H9 (cell line): ENCODE measurements around the gene TBC1D25. TPM values are rescaled to one million over a fixed set of nuclear protein-coding genes. Genes with fewer than 3 reads are reported as not detected.

Experiments used
- DNase-seq: peaks from one replicate; pipeline ENCODE4 v3.0.0-alpha.2; 2017
- H2AFZ ChIP-seq: one replicate; pipeline ENCODE4 v1.6.1; 2013; ENCODE audit warnings: mild to moderate bottlenecking, low read length, control low read depth, moderate library complexity
- H2AK5ac ChIP-seq: 2 replicates; pipeline ENCODE4 v1.6.1; 2013; ENCODE audit warnings: low read length, control low read depth, mixed read lengths; ENCODE audit not compliant: insufficient read length
- H2BK120ac ChIP-seq: one replicate; pipeline ENCODE4 v1.6.1; 2013; ENCODE audit warnings: low read depth, mild to moderate bottlenecking, low read length, control low read depth, inconsistent platforms; ENCODE audit not compliant: poor library complexity, severe bottlenecking
- H2BK12ac ChIP-seq: 2 replicates; pipeline ENCODE4 v1.6.1; 2013; ENCODE audit warnings: low read length, control low read depth, mixed read lengths, low read depth; ENCODE audit not compliant: insufficient read length
- H2BK15ac ChIP-seq: 2 replicates; pipeline ENCODE4 v1.6.1; 2013; ENCODE audit warnings: low read depth, low read length, control low read depth
- H2BK20ac ChIP-seq: one replicate; pipeline ENCODE4 v1.6.1; 2013; ENCODE audit warnings: low read depth, mild to moderate bottlenecking, low read length, control low read depth, inconsistent platforms; ENCODE audit not compliant: poor library complexity, severe bottlenecking
- H2BK5ac ChIP-seq: 2 replicates; pipeline ENCODE4 v1.6.1; 2013; ENCODE audit warnings: low read length, control low read depth, mixed read lengths; ENCODE audit not compliant: insufficient read length
- H3K14ac ChIP-seq: 2 replicates; pipeline ENCODE4 v1.6.1; 2013; ENCODE audit warnings: low read length, control low read depth; ENCODE audit not compliant: insufficient read depth
- H3K18ac ChIP-seq: 2 replicates; pipeline ENCODE4 v1.6.1; 2013; ENCODE audit warnings: low read depth, mild to moderate bottlenecking, mixed read lengths, low read length, control low read depth; ENCODE audit not compliant: insufficient read length
- H3K23ac ChIP-seq: 2 replicates; pipeline ENCODE4 v1.6.1; 2013; ENCODE audit warnings: low read length, control low read depth, mixed read lengths, low read depth; ENCODE audit not compliant: insufficient read length
- H3K23me2 ChIP-seq: 2 replicates; pipeline ENCODE4 v1.6.1; 2013; ENCODE audit warnings: low read depth, mild to moderate bottlenecking, mixed read lengths, low read length, control low read depth; ENCODE audit not compliant: insufficient read length, poor library complexity, severe bottlenecking
- H3K27ac ChIP-seq: 2 replicates; pipeline ENCODE4 v1.5.1; 2013; ENCODE audit warnings: low read length, control low read depth, mixed read lengths, low read depth; ENCODE audit not compliant: insufficient read length
- H3K27me3 ChIP-seq: 2 replicates; pipeline ENCODE4 v1.6.1; 2013; ENCODE audit warnings: low read length, control low read depth, inconsistent platforms; ENCODE audit not compliant: insufficient read depth
- H3K4ac ChIP-seq: 2 replicates; pipeline ENCODE4 v1.6.1; 2013; ENCODE audit warnings: low read depth, mild to moderate bottlenecking, control low read depth, inconsistent platforms, low read length, moderate library complexity
- H3K4me1 ChIP-seq: 2 replicates; pipeline ENCODE4 v1.6.1; 2013; ENCODE audit warnings: low read length, control low read depth, inconsistent platforms; ENCODE audit not compliant: insufficient read depth
- H3K4me2 ChIP-seq: 2 replicates; pipeline ENCODE4 v1.6.1; 2013; ENCODE audit warnings: low read length, control low read depth, mixed read lengths; ENCODE audit not compliant: insufficient read length, insufficient read depth
- H3K56ac ChIP-seq: 2 replicates; pipeline ENCODE4 v1.6.1; 2013; ENCODE audit warnings: low read depth, mild to moderate bottlenecking, mixed read lengths, low read length, control low read depth; ENCODE audit not compliant: insufficient read length
- H3K79me1 ChIP-seq: 2 replicates; pipeline ENCODE4 v1.6.1; 2013; ENCODE audit warnings: low read depth, mild to moderate bottlenecking, moderate library complexity, low read length, control low read depth, inconsistent platforms; ENCODE audit not compliant: insufficient read depth, poor library complexity, severe bottlenecking
- H3K79me2 ChIP-seq: 2 replicates; pipeline ENCODE4 v1.6.1; 2013; ENCODE audit warnings: low read length, control low read depth, inconsistent platforms; ENCODE audit not compliant: insufficient read depth
- H3K9ac ChIP-seq: 2 replicates; pipeline ENCODE4 v1.6.1; 2013; ENCODE audit warnings: low read length, control low read depth, mixed read lengths; ENCODE audit not compliant: insufficient read length; ENCODE audit errors: extremely low read depth
- H3K9me3 ChIP-seq: one replicate; pipeline ENCODE4 v1.6.1; 2013; ENCODE audit warnings: low read depth, low read length, inconsistent platforms; ENCODE audit not compliant: control insufficient read depth
- H3T11ph ChIP-seq: one replicate; pipeline ENCODE4 v1.6.1; 2013; ENCODE audit warnings: mild to moderate bottlenecking, low read length, control low read depth, inconsistent platforms
- H4K20me1 ChIP-seq: one replicate; pipeline ENCODE4 v1.6.1; 2013; ENCODE audit not compliant: control insufficient read depth, insufficient read length, insufficient read depth
- H4K5ac ChIP-seq: 2 replicates; pipeline ENCODE4 v1.6.1; 2013; ENCODE audit warnings: low read depth, mild to moderate bottlenecking, mixed read lengths, low read length, control low read depth; ENCODE audit not compliant: insufficient read length
- H4K8ac ChIP-seq: replicated peaks from 2 replicates; pipeline ENCODE4 v1.6.1; 2013; ENCODE audit warnings: low read length, control low read depth, mixed read lengths, low read depth; ENCODE audit not compliant: insufficient read length
- H4K91ac ChIP-seq: 2 replicates; pipeline ENCODE4 v1.6.1; 2013; ENCODE audit warnings: low read depth, mild to moderate bottlenecking, moderate library complexity, mixed read lengths, low read length, control low read depth; ENCODE audit not compliant: insufficient read length
- H3K27ac Mint-ChIP-seq, 3 experiments: 2 replicates in 2 of 3; 3 replicates in 1 of 3; pipeline ENCODE4 v1.8.0; 2020 to 2021; ENCODE audit warnings: mixed read lengths in 3 of 3, mild to moderate bottlenecking in 1 of 3, moderate library complexity in 1 of 3
- H3K27me3 Mint-ChIP-seq: 2 replicates; pipeline ENCODE4 v1.8.0; 2021; ENCODE audit warnings: low read depth, mild to moderate bottlenecking, moderate library complexity, mixed read lengths
- H3K36me3 Mint-ChIP-seq, 3 experiments: 2 replicates in 2 of 3; 3 replicates in 1 of 3; pipeline ENCODE4 v1.8.0; 2020 to 2021; ENCODE audit warnings: low read depth in 3 of 3, mixed read lengths in 3 of 3; ENCODE audit not compliant: insufficient read depth in 1 of 3
- H3K4me1 Mint-ChIP-seq, 2 experiments: 2 replicates each; pipeline ENCODE4 v1.8.0; 2020; ENCODE audit warnings: mixed read lengths in 2 of 2
- H3K4me3 Mint-ChIP-seq, 2 experiments: 2 replicates in 1 of 2; 3 replicates in 1 of 2; pipeline ENCODE4 v1.8.0; 2020 to 2021; ENCODE audit warnings: mild to moderate bottlenecking in 2 of 2, mixed read lengths in 2 of 2, moderate library complexity in 1 of 2
- H3K9me3 Mint-ChIP-seq, 2 experiments: 2 replicates in 1 of 2; 3 replicates in 1 of 2; pipeline ENCODE4 v1.8.0; 2020; ENCODE audit warnings: mild to moderate bottlenecking in 2 of 2, mixed read lengths in 2 of 2, moderate library complexity in 1 of 2
- CTCF ChIP-seq: fragments of 200-600 bp; sonication (generic); conservative IDR thresholded peaks from 3 replicates; pipeline ENCODE4 v1.8.0; 2021; ENCODE audit warnings: antibody characterized with exemption, mild to moderate bottlenecking
- WGBS: extraction: QIAGEN DNeasy Blood & Tissue Kit; methylation state at CpG from one replicate; pipeline ENCODE4 v1.1.7; 2013; ENCODE audit warnings: missing lambda C conversion rate, low lambda C conversion rate, mixed read lengths; ENCODE audit not compliant: insufficient read length; ENCODE audit errors: extremely low coverage; 5-methylcytosine and 5-hydroxymethylcytosine counted together
- total RNA-seq: library from RNA; stranded (reverse); gene quantifications from 2 replicates; pipeline ENCODE4 v1.2.1, GENCODE V29; 2021

TBC1D25 gene
- total RNA-seq, 1 experiment from 2014 or later = 10.2 TPM

GRCh38 chrX:48493890-48494364 is 45.6 kb upstream of the TBC1D25 start:
- Histone ChIP-seq H2BK120ac (no peak overlapping the region), H2AK5ac (no peak overlapping the region), H3K79me2 (no peaks in the 10 kb centered on the region), H2BK12ac (no peak overlapping the region), H2BK20ac (no peak overlapping the region), H4K91ac (no peak overlapping the region), H2BK5ac (no peak overlapping the region), H3K4me2 (no peak overlapping the region), H3K14ac (no peak overlapping the region; the same call in 1 of the 2 replicates), H3K4me1 (no peaks in the 10 kb centered on the region), H3T11ph (no peak overlapping the region), H3K18ac (no peak overlapping the region), H3K4ac (no peak overlapping the region), H3K9ac (no peak overlapping the region), H2BK15ac (no peak overlapping the region), H3K9me3 (peaks cover 37% of the 10 kb centered on the region), H3K27me3 (no peaks in the 10 kb centered on the region), H3K56ac (no peak overlapping the region), H4K8ac (no peak overlapping the region), H3K27ac (no peak overlapping the region), H4K20me1 (no peaks in the 10 kb centered on the region), H4K5ac (no peak overlapping the region), H3K79me1 (no peaks in the 10 kb centered on the region), H3K23ac (no peak overlapping the region), H2AFZ (no peak overlapping the region), H3K23me2 (no peaks in the 10 kb centered on the region)
- peaks cover 74 to 78% of the 10 kb centered on the region in 2 experiments for H3K9me3 Mint-ChIP-seq
- H3K4me3 Mint-ChIP-seq = no peak overlapping the region; a peak in 1 of 5 replicates
- no peak overlapping the region for H3K27ac Mint-ChIP-seq
- peaks cover 2% of the 10 kb centered on the region for H3K27me3 Mint-ChIP-seq
- H3K4me1 Mint-ChIP-seq = 0 out of 4 replicates have a peak, but pooled peaks cover 0 to 2% of the 10 kb centered on the region in 2 experiments
- no CpG with 5 or more reads among the region's 10 CpGs for WGBS
- H3K36me3 Mint-ChIP-seq = peaks cover 0 to 3% (median 0%) of the 10 kb centered on the region in 3 experiments; a peak in 2 of 7 replicates
- peak; percentile 64 for TF ChIP-seq CTCF
- DNase-seq = peak; percentile 64
